HepG2 (cell line): Measurements from ENCODE around the gene EBF4. TPM values are rescaled to one million over a fixed set of nuclear protein-coding genes. Genes with fewer than 3 reads are reported as not detected.

Source experiments
- ATAC-seq: fragments of 200-7000 bp; cut with Tn5 transposase; 3 replicates; pipeline ENCODE4 v1.9.1; 2020; ENCODE audit warnings: mild to moderate bottlenecking, moderate library complexity
- BruUV-seq: library from RNA; stranded (reverse); fragments of 400-500 nt; replicated peaks from 2 replicates; lab custom pipeline; 2021; lab: Mats Ljungman, UMichigan
- CTCF ChIA-PET: fragments of 300-600 bp; formaldehyde crosslinking; extraction: SDS; loops from one replicate; lab custom pipeline; 2021; ENCODE audit warnings: low total read pairs, inconsistent platforms, low intra/inter-chr PET ratio; lab: Yijun Ruan, JAX
- POLR2A ChIA-PET: fragments of 350-600 bp; sonication (Branson Sonifier 250); formaldehyde crosslinking; loops from one replicate; lab custom pipeline; 2020; ENCODE audit warnings: antibody characterized with exemption, inconsistent platforms; lab: Yijun Ruan, JAX
- DNase-seq: peaks from one replicate; pipeline ENCODE4 v3.0.0-alpha.2; 2015; ENCODE audit warnings: low spot score
- FAIRE-seq: peaks from 3 replicates; lab custom pipeline; 2011; peaks lifted over from hg19 to GRCh38; lab: Jason Lieb, UNC
- H2AFZ ChIP-seq: one replicate; pipeline ENCODE4 v1.6.1; 2011; ENCODE audit warnings: low read length, inconsistent platforms
- H3K27ac ChIP-seq: fragments of 300-600 bp; 3 replicates; pipeline ENCODE4 v1.8.0; 2011; ENCODE audit warnings: mixed run types, mild to moderate bottlenecking, mixed read lengths, low read length, inconsistent platforms; ENCODE audit not compliant: insufficient read depth; ENCODE audit errors: extremely low read length
- H3K27me3 ChIP-seq, 2 experiments: fragments of 200-600 bp in 1 of 2; 2 replicates in 1 of 2; 3 replicates in 1 of 2; pipeline versions ENCODE4 v1.6.0 to v1.8.0; 2011; ENCODE audit warnings: low read length in 2 of 2, mild to moderate bottlenecking in 2 of 2, moderate library complexity in 2 of 2, inconsistent platforms in 1 of 2; ENCODE audit not compliant: insufficient read depth in 2 of 2, control insufficient read depth in 1 of 2
- H3K36me3 ChIP-seq, 2 experiments: fragments of 200-600 bp in 1 of 2; replicated peaks in 1 of 2; 2 replicates in 1 of 2; 3 replicates in 1 of 2; pipeline versions ENCODE4 v1.5.1 to v1.8.0; 2011; ENCODE audit warnings: low read length in 2 of 2, inconsistent platforms in 1 of 2; ENCODE audit not compliant: insufficient read depth in 2 of 2, control insufficient read depth in 1 of 2
- H3K4me1 ChIP-seq: 2 replicates; pipeline ENCODE4 v1.5.1; 2012; ENCODE audit warnings: low read length, inconsistent platforms; ENCODE audit not compliant: insufficient read depth
- H3K4me2 ChIP-seq: 2 replicates; pipeline ENCODE4 v1.6.0; 2011; ENCODE audit warnings: low read depth, low read length, inconsistent platforms
- H3K4me3 ChIP-seq, 3 experiments: fragments of 200-600 bp in 1 of 3; sonication (generic), shearing (Covaris generic) in 1 of 3; replicated peaks in 1 of 3; 2 replicates each; pipeline ENCODE4 v1.5.1; 2011 to 2016; ENCODE audit warnings: low read length in 3 of 3, inconsistent platforms in 2 of 3, low read depth in 2 of 3, mild to moderate bottlenecking in 2 of 3, control low read depth in 1 of 3, mixed read lengths in 1 of 3; ENCODE audit not compliant: insufficient read depth in 1 of 3
- H3K79me2 ChIP-seq: one replicate; pipeline ENCODE4 v1.6.1; 2011; ENCODE audit warnings: low read length, inconsistent platforms; ENCODE audit not compliant: insufficient read depth
- H3K9ac ChIP-seq: 2 replicates; pipeline ENCODE4 v1.6.0; 2011; ENCODE audit warnings: mild to moderate bottlenecking, low read depth, low read length, inconsistent platforms; ENCODE audit not compliant: insufficient read depth
- H3K9me3 ChIP-seq: 2 replicates; pipeline ENCODE4 v1.5.1; 2012; ENCODE audit warnings: mild to moderate bottlenecking, low read length
- H4K20me1 ChIP-seq: 2 replicates; pipeline ENCODE4 v1.6.0; 2011; ENCODE audit warnings: inconsistent platforms, mild to moderate bottlenecking, low read length, moderate library complexity; ENCODE audit not compliant: insufficient read depth
- DNMT3B ChIP-seq: conservative IDR thresholded peaks from 2 replicates; pipeline ENCODE4 v1.6.1; 2016; ENCODE audit warnings: missing biosample characterization, control low read depth
- FOXA1 ChIP-seq, 2 experiments: fragments of 450-650 bp in 1 of 2; sonication (generic) in 1 of 2; formaldehyde crosslinking in 1 of 2; IDR thresholded peaks; 2 replicates each; pipeline versions ENCODE4 v1.4.0 to v1.6.1; 2016 to 2020; ENCODE audit warnings: missing genetic modification reagents in 1 of 2
- KAT2B ChIP-seq: fragments of 150-350 bp; IDR thresholded peaks from 2 replicates; pipeline ENCODE4 v1.6.1; 2014; ENCODE audit warnings: low read depth, low read length, borderline replicate concordance
- MXD3 ChIP-seq: IDR thresholded peaks from 2 replicates; pipeline ENCODE4 v1.6.1; 2016; ENCODE audit warnings: mild to moderate bottlenecking, missing biosample characterization, missing genetic modification reagents
- PHF21A ChIP-seq: sonication (generic); formaldehyde crosslinking; IDR thresholded peaks from 2 replicates; pipeline ENCODE4 v1.5.0; 2020; ENCODE audit warnings: mild to moderate bottlenecking, missing genetic modification reagents
- PHF8 ChIP-seq: sonication (generic); formaldehyde crosslinking; IDR thresholded peaks from 2 replicates; pipeline ENCODE4 v1.5.0; 2020; ENCODE audit warnings: missing genetic modification reagents
- ZBTB7A ChIP-seq: sonication (generic); formaldehyde crosslinking; IDR thresholded peaks from 2 replicates; pipeline ENCODE4 v1.8.0; 2022; ENCODE audit warnings: mild to moderate bottlenecking, missing genetic modification reagents
- ZNF24 ChIP-seq: fragments of 450-650 bp; IDR thresholded peaks from 2 replicates; pipeline ENCODE4 v1.6.1; 2017; ENCODE audit warnings: antibody characterized with exemption, mild to moderate bottlenecking
- ZNF3 ChIP-seq: IDR thresholded peaks from 2 replicates; pipeline ENCODE4 v1.7.0; 2017; ENCODE audit warnings: inconsistent platforms
- ZNF354B ChIP-seq: sonication (generic); formaldehyde crosslinking; IDR thresholded peaks from 2 replicates; pipeline ENCODE4 v1.8.0; 2022; ENCODE audit warnings: mild to moderate bottlenecking, missing genetic modification reagents
- ZNF7 ChIP-seq: IDR thresholded peaks from 2 replicates; pipeline ENCODE4 v1.6.1; 2016; ENCODE audit warnings: missing biosample characterization, missing genetic modification reagents
- ZNF850 ChIP-seq: sonication (generic); formaldehyde crosslinking; conservative IDR thresholded peaks from 2 replicates; pipeline ENCODE4 v1.9.0; 2021; ENCODE audit warnings: mild to moderate bottlenecking, missing genetic modification reagents
- WGBS: methylation state at CpG from one replicate; pipeline ENCODE4 v1.1.6; 2017; ENCODE audit warnings: low lambda C conversion rate; 5-methylcytosine and 5-hydroxymethylcytosine counted together
- in situ Hi-C: cut with HindIII; loops from 2 replicates; pipeline ENCODE4 v1.10.0; 2017; ENCODE audit warnings: low pct_unique_long_range_greater_than_20kb; ENCODE audit not compliant: extremely low pct_ligation_motif_present
- intact Hi-C: fragments of 100-400 bp; cut with micrococcal nuclease; formaldehyde crosslinking; loops from one replicate; pipeline ENCODE4 v1.10.0; 2022; ENCODE audit not compliant: unreplicated experiment
- polyA plus RNA-seq, 8 experiments: library from polyadenylated mRNA; depleted of rRNA in 3 of 8; stranded (reverse) in 7 of 8; unstranded in 1 of 8; fragments of >200 nt; fragmentation: Illumina TruSeq in 4 of 8; extraction: Trizol in 4 of 8; gene quantifications; 2 replicates each; pipeline versions ENCODE4 v1.2.1 to v1.2.3, GENCODE V29; 2011 to 2016; ENCODE audit warnings: low read depth in 4 of 8, missing spikeins in 1 of 8, mixed read lengths in 1 of 8; ENCODE audit not compliant: insufficient read depth in 1 of 8
- total RNA-seq, 5 experiments: library from RNA; depleted of rRNA; stranded (reverse); fragments of >200 nt; fragmentation: Illumina TruSeq; extraction: Trizol; gene quantifications; 2 replicates each; pipeline ENCODE4 v1.2.3, GENCODE V29; 2016; ENCODE audit warnings: low read depth in 1 of 5

Gene EBF4
- total and polyA plus RNA-seq, 2 of the 13 experiments (the other 11 are each of a cell fraction or from before 2014, with no cell fraction given), result 0.84 to 2.2 TPM

DNA sequence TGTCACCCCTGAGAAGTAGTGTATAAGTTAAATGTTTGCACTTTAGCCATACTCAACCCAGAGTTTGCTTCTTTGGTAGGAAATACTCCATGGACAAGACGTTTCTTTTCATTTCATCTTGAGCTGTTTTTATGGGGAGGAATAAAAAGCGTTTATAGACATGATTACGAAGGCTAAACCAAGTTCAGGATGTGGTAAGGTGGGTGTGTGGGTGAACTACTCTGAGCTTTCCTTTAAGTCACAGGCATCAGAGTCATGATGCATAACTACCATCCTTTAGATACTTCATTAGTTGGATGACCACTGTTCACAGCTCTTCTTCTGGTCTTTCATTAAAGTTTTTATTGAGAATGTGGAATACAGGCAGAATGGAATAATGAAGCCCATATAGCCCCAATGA lies 48.9 kb downstream of the EBF4 start (continued):
- TF ChIP-seq ZNF354B (CRISPR knock-in tag), result no peak
- no peak for TF ChIP-seq ZNF24
- TF ChIP-seq PHF21A (CRISPR knock-in tag), result no peak
- TF ChIP-seq ZNF7 (CRISPR knock-in tag), result no peak
- TF ChIP-seq MXD3 (CRISPR knock-in tag), result no peak
- TF ChIP-seq FOXA1 (IDR thresholded peaks at IDR 0.05), result no peak
- TF ChIP-seq FOXA1 (CRISPR knock-in tag; IDR thresholded peaks at IDR 0.05), result no peak
- TF ChIP-seq KAT2B, result no peak

- 38% methylated on average over 7 of the region's 7 CpGs for WGBS
- H3K4me2 ChIP-seq, result no peak overlapping the region
- H3K27me3 ChIP-seq, result peaks cover 14 to 70% of the 10 kb centered on the region in 2 experiments
- no peaks in the 10 kb centered on the region for H3K36me3 ChIP-seq
- no peak for FAIRE-seq
- no peaks in the 10 kb centered on the region for H3K79me2 ChIP-seq
- H3K9me3 ChIP-seq, result no peaks in the 10 kb centered on the region
- no peak for ATAC-seq
- POLR2A ChIA-PET, result no interaction called here
- no peak overlapping the region for H3K27ac ChIP-seq
- DNase-seq, result no peak
- no peaks in the 10 kb centered on the region for H4K20me1 ChIP-seq
- CTCF ChIA-PET, result interaction anchor here (1.8 kb wide), 1 partner anchor 54 kb away, joined by 8 read pairs; no protein-coding TSS in a partner anchor
- TF ChIP-seq ZBTB7A (CRISPR knock-in tag) (no peak), ZNF850 (CRISPR knock-in tag) (no peak), PHF8 (CRISPR knock-in tag) (no peak), DNMT3B (CRISPR knock-in tag) (no peak), ZNF3 (CRISPR knock-in tag) (no peak)
- in situ Hi-C loops (no loop called here), intact Hi-C loops (no loop called here)
- H3K9ac ChIP-seq, result no peak overlapping the region
- H2AFZ ChIP-seq, result no peak overlapping the region
- peaks cover 3% of the 10 kb centered on the region; the same call in 1 of the 2 replicates for H3K4me1 ChIP-seq
- no TSS peak for BruUV-seq
- H3K4me3 ChIP-seq, result no peak overlapping the region
Measured at GRCh38 chr20:2741881-2742280, 49.3 kb downstream of the EBF4 start.
